Stomach smooth muscle (tissue), 2 donors: Measurements from ENCODE around the gene ERFL.
A peak's percentile ranks its signal among the peaks of the same experiment; 100 is the strongest.
"Not testable (repeated sequence)": the region's sequence is repeated elsewhere in the genome, so short reads cannot be mapped to it uniquely, and the experiment has no call there.

Source experiments
- H3K27ac ChIP-seq: one replicate; pipeline ENCODE4 v1.7.0; 2013; ENCODE audit warnings: mild to moderate bottlenecking, low read length, inconsistent platforms
- H3K27me3 ChIP-seq, 2 donors: one replicate each; pipeline ENCODE4 v1.7.0; 2013; ENCODE audit warnings: low read length in 2 of 2; ENCODE audit not compliant: insufficient read depth in 2 of 2, control insufficient read depth in 1 of 2
- H3K36me3 ChIP-seq, 2 donors: one replicate each; pipeline ENCODE4 v1.7.0; 2013; ENCODE audit warnings: low read length in 2 of 2; ENCODE audit not compliant: control insufficient read depth in 2 of 2, insufficient read depth in 2 of 2
- H3K4me1 ChIP-seq: one replicate; pipeline ENCODE4 v1.7.0; 2013; ENCODE audit warnings: low read length; ENCODE audit not compliant: control insufficient read depth, insufficient read depth
- H3K4me3 ChIP-seq, 2 donors: one replicate each; pipeline ENCODE4 v1.7.0; 2013; ENCODE audit warnings: low read length in 2 of 2
- H3K9ac ChIP-seq, 2 donors: one replicate each; pipeline ENCODE4 v1.7.0; 2013; ENCODE audit warnings: low read length in 2 of 2, mild to moderate bottlenecking in 1 of 2
- H3K9me3 ChIP-seq, 2 donors: one replicate each; pipeline ENCODE4 v1.7.0; 2013; ENCODE audit warnings: low read length in 2 of 2; ENCODE audit not compliant: control insufficient read depth in 2 of 2
- donor health status: healthy.
- donor health status: Pancreatic carcinoma.

The ERFL gene

DNA sequence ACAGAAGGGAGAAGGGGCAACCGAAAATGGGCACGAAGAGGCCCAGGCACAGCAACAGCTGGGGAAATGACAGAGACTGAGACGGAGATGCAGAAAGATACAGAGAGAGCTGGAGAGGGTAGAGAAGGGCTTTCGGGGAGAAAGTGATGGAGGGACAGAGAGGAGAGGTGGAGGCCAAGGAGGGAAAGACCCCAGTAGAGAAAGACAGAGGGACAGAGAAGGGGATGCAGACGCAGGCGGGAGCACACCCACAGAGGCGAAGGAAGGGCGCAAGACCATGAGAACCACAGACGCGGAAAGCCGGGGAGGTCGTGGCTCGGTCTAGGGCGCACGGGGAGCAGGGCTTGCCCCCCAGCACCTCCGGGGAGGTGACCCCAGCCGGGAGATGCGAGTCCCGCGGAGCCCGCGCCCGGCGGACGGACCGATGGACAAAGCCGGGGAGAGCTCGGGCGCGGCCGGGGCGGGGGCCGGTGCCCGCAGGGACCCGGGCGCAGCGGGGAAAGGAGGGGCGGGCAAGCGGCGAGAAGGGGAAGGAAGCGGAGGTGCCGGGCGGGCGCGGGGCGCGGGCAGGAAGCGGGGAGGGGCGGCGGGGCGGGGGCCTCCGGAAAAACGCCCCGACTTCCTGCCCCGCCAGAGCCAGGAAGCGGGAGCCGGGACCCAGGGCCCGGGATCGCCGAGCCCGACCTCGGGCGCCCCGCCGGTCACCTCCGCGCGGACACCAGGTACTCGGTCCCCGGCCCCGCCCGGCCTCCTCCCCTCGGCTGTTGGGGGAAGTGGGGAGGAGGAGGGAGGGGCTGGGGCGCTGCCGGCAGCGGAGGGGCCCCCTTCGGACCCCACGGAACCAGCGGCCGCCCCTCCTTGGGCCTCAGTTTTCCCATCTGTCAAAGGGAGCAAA is 45.4 kb downstream of the ERFL start, which contains the start of gene ARHGEF1:
ARHGEF1 (plus strand) TSS at position 617 of the 895 bp plus-strand sequence. CDS start 4,899 bp downstream, outside the sequence.
- no peaks in the 10 kb centered on the region for H3K27me3 ChIP-seq
- peak within 1 kb of the TSS; percentile 55 for H3K27ac ChIP-seq
- H3K9me3 ChIP-seq = no peaks in the 10 kb centered on the region
- H3K4me1 ChIP-seq = peaks cover 22% of the 10 kb centered on the region
- H3K4me3 ChIP-seq = peak within 1 kb of the TSS; percentile 93 to 98
- peak within 1 kb of the TSS; percentile 78 to 86 for H3K9ac ChIP-seq
- H3K36me3 ChIP-seq = no peaks in the 10 kb centered on the region

- Histone ChIP-seq H3K9ac (no peak overlapping the region), H3K4me3 (no peak overlapping the region), H3K36me3 (no peaks in the 10 kb centered on the region), H3K9me3 (no peaks in the 10 kb centered on the region), H3K27me3 (no peaks in the 10 kb centered on the region), H3K4me1 (peaks cover 17% of the 10 kb centered on the region), H3K27ac (no peak overlapping the region)
Measured at GRCh38 chr19:41880329-41880708, 47.9 kb downstream of the ERFL start.

DNA sequence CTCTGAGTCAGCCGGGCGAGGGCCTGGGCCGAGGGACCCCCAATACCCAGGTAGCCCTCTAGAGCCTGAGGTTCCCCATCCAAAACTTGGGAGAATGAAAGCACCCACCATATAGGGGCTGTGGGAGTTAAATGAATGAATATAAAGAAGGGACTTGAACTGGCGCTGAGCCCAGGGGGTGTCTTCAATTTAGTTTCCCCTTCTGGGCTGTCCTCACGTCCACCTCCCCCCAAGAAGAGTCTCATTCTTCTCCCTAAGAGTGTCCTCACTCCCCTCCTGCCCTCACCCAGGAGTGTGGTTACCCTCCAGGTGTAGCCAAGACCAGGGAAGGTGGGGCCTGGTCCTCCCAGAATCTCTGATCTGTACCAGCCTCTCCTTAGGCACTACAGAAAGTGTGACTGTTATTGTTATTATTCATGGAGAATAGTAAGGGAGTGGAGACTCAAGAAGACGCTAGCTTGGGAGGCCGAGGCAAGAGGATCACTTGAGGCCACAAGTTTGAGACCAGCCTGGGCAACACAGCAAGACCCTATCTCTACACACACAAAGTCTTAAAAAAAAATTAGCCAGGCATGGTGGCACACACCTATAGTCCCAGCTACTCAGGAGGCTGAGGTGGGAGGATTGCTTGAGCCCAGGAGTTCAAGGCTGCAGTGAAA is 48.5 kb downstream of the ERFL start:
- no peak overlapping the region for H3K27ac ChIP-seq
- no peaks in the 10 kb centered on the region for H3K9me3 ChIP-seq
- H3K4me1 ChIP-seq = peaks cover 14% of the 10 kb centered on the region
- H3K27me3 ChIP-seq = no peaks in the 10 kb centered on the region
- no peak overlapping the region for H3K9ac ChIP-seq
- H3K36me3 ChIP-seq = no peaks in the 10 kb centered on the region
- H3K4me3 ChIP-seq = no peak overlapping the region

GRCh38 chr19:41879080-41879479 is 49.2 kb downstream of the ERFL start:
- Histone ChIP-seq H3K9ac (no peak overlapping the region), H3K4me3 (no peak overlapping the region), H3K9me3 (no peaks in the 10 kb centered on the region), H3K4me1 (peaks cover 10% of the 10 kb centered on the region), H3K27me3 (no peaks in the 10 kb centered on the region), H3K36me3 (no peaks in the 10 kb centered on the region), H3K27ac (no peak overlapping the region)

- Histone ChIP-seq H3K4me1 (peaks cover 5% of the 10 kb centered on the region), H3K27ac (no peak overlapping the region), H3K27me3 (no peaks in the 10 kb centered on the region), H3K9me3 (no peaks in the 10 kb centered on the region), H3K9ac (no peak overlapping the region), H3K36me3 (no peaks in the 10 kb centered on the region), H3K4me3 (no peak overlapping the region)
Measured at GRCh38 chr19:41877916-41878905, 50.0 kb downstream of the ERFL start.

- Histone ChIP-seq H3K9ac (no peak within 1 kb of the TSS), H3K4me1 (no peaks in the 10 kb centered on the region), H3K27me3 (no peaks in the 10 kb centered on the region), H3K9me3 (no peaks in the 10 kb centered on the region), H3K27ac (no peak within 1 kb of the TSS), H3K36me3 (no peaks in the 10 kb centered on the region), H3K4me3 (no peak within 1 kb of the TSS)
Measured at GRCh38 chr19:41876847-41877832, 51.1 kb downstream of the ERFL start, which contains the start of gene CD79A. Gene CD79A, plus strand, starts transcription at chr19:41877279. Its CDS starts 26 bp downstream, at chr19:41877305.

- H3K4me1 ChIP-seq, H3K27me3 ChIP-seq, H3K9me3 ChIP-seq, H3K36me3 ChIP-seq, H3K27ac ChIP-seq, H3K4me3 ChIP-seq, H3K9ac ChIP-seq: not testable (repeated sequence)
Measured at GRCh38 chr19:41875973-41876372, 52.3 kb downstream of the ERFL start.

- H3K36me3 ChIP-seq = peaks cover 25 to 26% of the 10 kb centered on the region in 2 donors
Measured at GRCh38 chr19:41872775-41873647, 55.2 kb downstream of the ERFL start.

GRCh38 chr19:41872384-41872774 is 55.9 kb downstream of the ERFL start:
- Histone ChIP-seq H3K36me3 (peaks cover 27% of the 10 kb centered on the region in 2 donors), H3K9me3 (no peaks in the 10 kb centered on the region), H3K4me3 (no peak overlapping the region), H3K27me3 (no peaks in the 10 kb centered on the region), H3K27ac (no peak overlapping the region), H3K9ac (no peak overlapping the region), H3K4me1 (peaks cover 4% of the 10 kb centered on the region)

More at GRCh38 chr19:41872775-41873647, 55.2 kb downstream of the ERFL start:
- Histone ChIP-seq H3K27me3 (no peaks in the 10 kb centered on the region), H3K27ac (no peak overlapping the region), H3K9ac (no peak overlapping the region), H3K4me3 (no peak overlapping the region), H3K9me3 (no peaks in the 10 kb centered on the region), H3K4me1 (no peaks in the 10 kb centered on the region)
